ENCODE data around the gene HOPX.

GRCh38 chr4:56612282-56612681 lies 68.8 kb downstream of the HOPX start:
- no peak for TF ChIP-seq EZH2 (IDR thresholded peaks at IDR 0.05; ENCODE audit: low read depth)
- no peak for TF ChIP-seq CTCF (conservative IDR thresholded peaks at IDR 0.05)

Measured in PC-9 (cell line).